Choroid plexus epithelial cell (primary cell): ENCODE data around the gene DNAH10.
A peak's percentile ranks its signal among the peaks of the same experiment; 100 is the strongest.

Experiments used
- DNase-seq: peaks from one replicate; pipeline ENCODE4 v3.0.0-alpha.2; 2010; ENCODE audit warnings: low read depth
- H3K4me3 ChIP-seq: 2 replicates; pipeline ENCODE4 v1.5.1; 2011; ENCODE audit warnings: low read depth, mild to moderate bottlenecking, control low read depth, low read length, moderate library complexity
- TF ChIP-seq, protein P1 (sequence below): conservative IDR thresholded peaks from 2 replicates; pipeline ENCODE4 v1.5.1; 2011; ENCODE audit warnings: low read depth, mild to moderate bottlenecking, control low read depth, inconsistent platforms, low read length, moderate library complexity

The DNAH10 gene

DNA sequence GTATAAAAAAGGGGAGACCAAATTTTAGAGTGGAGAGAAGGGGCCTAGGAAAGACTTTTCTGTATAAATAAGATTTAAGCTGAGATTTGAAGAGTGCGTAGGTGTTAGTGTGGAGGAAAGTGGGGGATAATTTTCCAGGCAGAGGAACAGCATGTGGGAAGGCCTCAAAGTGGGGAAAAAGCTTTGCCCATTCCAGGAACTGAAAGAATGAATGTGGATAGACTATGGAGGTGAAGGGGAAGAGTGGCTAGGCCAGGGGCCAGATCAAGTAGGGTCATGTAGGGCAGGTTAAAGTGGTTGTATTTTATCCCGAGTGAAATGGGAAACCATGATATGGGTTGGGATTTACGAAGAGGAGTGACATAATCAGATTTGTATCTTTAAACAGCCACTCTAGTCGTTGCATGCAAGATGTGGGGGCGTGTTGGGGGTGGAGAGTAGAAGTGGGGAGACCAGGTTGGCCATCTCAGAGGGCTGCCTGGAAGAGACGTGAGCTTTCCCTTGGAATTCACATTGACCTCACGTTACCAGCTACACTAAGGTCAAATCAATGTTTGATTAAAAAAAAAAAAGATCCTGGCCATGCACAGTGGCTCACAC, 214.2 kb downstream of the DNAH10 start:
- TF ChIP-seq, protein P1, sequence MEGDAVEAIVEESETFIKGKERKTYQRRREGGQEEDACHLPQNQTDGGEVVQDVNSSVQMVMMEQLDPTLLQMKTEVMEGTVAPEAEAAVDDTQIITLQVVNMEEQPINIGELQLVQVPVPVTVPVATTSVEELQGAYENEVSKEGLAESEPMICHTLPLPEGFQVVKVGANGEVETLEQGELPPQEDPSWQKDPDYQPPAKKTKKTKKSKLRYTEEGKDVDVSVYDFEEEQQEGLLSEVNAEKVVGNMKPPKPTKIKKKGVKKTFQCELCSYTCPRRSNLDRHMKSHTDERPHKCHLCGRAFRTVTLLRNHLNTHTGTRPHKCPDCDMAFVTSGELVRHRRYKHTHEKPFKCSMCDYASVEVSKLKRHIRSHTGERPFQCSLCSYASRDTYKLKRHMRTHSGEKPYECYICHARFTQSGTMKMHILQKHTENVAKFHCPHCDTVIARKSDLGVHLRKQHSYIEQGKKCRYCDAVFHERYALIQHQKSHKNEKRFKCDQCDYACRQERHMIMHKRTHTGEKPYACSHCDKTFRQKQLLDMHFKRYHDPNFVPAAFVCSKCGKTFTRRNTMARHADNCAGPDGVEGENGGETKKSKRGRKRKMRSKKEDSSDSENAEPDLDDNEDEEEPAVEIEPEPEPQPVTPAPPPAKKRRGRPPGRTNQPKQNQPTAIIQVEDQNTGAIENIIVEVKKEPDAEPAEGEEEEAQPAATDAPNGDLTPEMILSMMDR, result no peak
- no peak for DNase-seq
- no peak overlapping the region for H3K4me3 ChIP-seq

DNA sequence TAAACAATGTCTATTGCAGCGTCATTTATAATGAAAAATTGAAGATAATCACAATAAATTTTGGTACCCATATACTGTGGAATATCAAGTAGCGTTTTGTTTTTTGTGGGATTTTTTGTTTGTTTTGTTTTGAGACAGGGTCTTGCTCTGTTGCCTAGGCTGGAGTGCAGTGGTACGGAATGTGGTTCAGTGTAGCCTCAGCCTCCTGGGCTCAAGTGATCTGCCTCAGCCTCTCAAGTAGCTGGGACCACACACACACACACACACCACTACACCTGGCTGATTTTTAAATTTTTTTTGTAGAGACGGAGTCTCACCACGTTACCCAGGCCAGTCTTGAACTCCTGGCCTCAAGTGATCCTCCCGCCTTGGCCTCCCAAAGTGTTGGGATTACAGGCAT, 217.5 kb downstream of the DNAH10 start:
- TF ChIP-seq, protein P1, result no peak
- DNase-seq, result no peak
- H3K4me3 ChIP-seq, result no peak overlapping the region

DNA sequence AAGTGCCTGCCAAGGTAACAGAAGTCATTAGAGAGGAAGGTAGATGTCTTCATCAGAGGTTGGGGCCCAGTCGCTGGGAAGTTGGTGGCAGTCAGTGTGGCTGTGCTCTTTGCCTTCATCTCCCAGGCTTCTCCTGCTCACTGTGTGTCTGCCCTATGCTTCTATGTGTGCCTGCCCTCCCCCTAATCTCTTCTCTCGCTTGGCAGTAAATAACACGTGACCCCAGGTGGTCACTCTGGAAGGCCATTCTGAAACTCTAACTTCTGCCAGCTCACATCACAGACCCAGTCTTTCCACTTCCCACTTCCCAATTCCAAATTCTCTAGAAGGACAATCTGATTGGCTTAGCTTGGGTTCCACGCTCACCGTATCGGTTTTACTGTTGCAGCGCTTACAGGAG, 220.2 kb downstream of the DNAH10 start:
- H3K4me3 ChIP-seq, result no peak overlapping the region
- DNase-seq, result no peak
- TF ChIP-seq, protein P1, result no peak

DNA sequence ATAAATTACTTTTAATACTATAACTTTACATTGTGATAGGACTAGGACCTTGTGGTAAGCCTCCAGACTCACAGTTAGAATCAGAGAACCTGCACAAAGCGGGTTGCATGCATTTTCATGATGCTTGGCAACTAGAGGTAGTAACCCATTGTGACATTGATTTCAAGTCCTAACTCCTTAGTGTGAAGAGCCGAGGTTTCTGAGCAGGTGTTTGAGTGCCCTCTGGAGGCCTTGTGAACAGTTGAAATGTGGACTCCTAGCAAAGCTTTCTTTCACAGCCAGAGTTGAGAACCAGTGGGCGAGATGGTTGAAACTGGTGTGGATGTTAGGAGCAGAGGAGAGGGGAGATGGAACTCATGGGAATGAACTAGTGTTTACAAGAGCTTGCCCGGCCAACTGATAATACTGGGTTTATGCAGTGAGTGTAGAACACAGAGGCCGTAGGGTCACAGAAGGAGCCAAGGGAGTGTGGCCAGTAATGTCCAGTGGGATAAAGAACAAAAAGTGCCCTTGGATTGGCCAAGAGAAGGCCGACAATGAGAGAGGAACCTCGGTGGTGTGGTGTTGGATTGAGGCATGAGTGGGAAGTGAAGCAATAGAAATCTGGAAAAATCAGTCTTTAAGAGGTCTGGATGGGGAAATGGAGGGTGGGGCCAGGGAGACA, 221.9 kb downstream of the DNAH10 start:
- TF ChIP-seq, protein P1, result peak; percentile 87
- H3K4me3 ChIP-seq, result no peak overlapping the region
- DNase-seq, result peak; percentile 90

DNA sequence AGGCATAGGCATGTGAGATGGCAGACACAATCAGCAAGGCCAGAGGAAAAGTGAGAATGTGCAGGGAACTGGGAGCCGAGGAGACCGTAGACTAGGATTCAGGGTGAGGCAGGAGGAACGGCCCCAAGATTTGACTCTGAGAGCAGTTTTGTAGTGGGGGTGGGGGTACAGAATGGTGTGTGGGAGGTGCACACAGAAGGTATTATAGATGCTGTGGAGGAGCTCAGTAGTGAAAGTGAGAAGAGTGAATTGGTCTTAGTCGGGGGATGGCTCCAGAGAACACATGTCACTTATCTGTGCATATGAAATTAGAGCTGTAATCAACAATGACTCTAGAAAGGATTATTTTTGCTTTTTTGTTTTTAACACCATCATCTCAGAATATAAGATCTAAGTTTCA, 222.8 kb downstream of the DNAH10 start:
- no peak overlapping the region for H3K4me3 ChIP-seq
- no peak for DNase-seq
- TF ChIP-seq, protein P1, result no peak
